ENCODE results near the gene XPO6.

Gene XPO6

GRCh38 chr16:28062261-28062846, 149.4 kb downstream of the XPO6 start:
- DNase-seq (ENCODE audit: low read depth), result no peak

GRCh38 chr16:28061352-28062101, 150.2 kb downstream of the XPO6 start:
- DNase-seq (ENCODE audit: low read depth), result no peak

DNA sequence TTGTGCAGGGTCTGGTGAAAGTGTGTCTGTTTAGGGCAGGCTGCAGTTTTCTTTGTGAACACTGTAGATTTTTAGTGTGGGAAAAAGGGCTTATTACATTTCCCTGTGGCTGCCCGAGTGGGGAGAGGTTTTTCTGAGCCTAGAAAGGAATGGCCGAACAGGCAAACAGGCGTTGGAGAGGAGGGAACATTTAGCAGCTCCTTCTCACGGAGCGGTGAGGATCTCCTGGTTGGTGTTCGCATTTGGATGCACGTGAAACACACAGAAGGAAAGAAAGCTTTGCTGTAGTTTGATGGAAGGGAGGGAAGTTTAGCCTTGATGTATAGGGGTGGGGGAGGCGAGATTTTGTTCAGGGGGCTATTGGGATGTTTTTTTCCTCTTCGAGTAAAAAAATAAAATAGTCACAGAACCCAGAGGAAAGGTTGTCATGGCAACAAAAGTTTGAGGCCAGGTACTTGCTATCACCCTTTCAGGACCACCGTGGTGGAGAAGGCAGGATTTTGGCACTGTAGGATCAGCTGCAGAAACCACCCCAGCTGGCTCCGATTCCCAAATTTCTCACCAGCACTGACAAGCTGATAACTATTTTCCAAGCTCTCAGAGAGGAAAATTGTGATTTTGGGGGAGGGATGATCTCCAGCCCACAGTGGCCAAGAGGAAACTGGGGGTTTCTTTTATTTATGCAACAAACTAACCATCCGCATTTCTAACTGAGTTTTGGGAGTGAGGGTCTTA, 151.8 kb downstream of the XPO6 start:
- no peak for DNase-seq (ENCODE audit: low read depth)

GRCh38 chr16:28058839-28059589, 152.8 kb downstream of the XPO6 start:
- no peak for DNase-seq (ENCODE audit: low read depth)

DNA sequence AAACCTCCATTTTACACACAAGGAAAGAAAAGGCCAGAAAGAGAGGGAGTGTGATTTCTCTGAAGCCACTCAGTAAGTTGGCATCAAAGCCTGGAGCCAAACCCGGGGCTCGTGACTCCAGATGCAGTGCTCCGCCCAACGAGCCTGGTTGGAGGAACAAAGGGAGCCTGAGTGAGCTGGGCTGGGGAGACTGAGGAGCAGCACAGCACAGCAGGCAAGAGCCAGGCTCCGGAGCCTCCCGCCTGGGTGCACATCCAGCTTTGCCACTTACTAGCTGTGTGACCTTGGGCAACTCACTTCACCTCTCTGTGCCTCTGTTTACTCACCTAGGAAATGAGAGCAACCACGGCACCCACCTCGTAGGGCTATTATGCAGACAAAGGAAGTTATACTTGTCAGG, 153.8 kb downstream of the XPO6 start:
- no peak for DNase-seq (ENCODE audit: low read depth)

GRCh38 chr16:28053461-28053860, 158.3 kb downstream of the XPO6 start:
- DNase-seq (ENCODE audit: low read depth), result no peak

GRCh38 chr16:28052274-28053128, 159.3 kb downstream of the XPO6 start:
- no peak for DNase-seq (ENCODE audit: low read depth)

DNA sequence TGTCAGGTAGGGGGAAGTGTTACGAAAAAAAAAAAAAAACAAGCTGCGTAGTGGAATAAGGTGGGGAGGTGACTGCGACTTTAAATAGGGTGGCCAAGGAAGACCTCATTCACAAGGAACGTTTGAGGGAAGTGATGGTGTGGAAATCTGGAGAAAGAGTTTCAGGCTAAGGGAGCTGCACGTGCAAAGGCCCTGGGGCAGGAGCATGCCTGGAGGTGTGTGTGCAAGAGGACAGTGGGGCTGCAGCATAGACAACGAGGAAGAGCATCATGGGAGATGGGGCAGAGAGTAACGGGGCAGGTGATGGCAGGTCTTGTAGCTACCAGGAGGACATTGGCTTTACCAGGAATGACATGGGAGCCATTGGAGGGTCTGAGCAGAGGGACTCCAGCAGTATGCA, 160.3 kb downstream of the XPO6 start:
- DNase-seq (ENCODE audit: low read depth), result no peak
